ENCODE measurements around the gene RBPMS2. TPM values are rescaled to one million over a fixed set of nuclear protein-coding genes. Genes with fewer than 3 reads are reported as not detected.
A peak's percentile ranks its signal among the peaks of the same experiment; 100 is the strongest.
"Not testable (repeated sequence)": the region's sequence is repeated elsewhere in the genome, so short reads cannot be mapped to it uniquely, and the experiment has no call there.

The RBPMS2 gene
- total and polyA plus RNA-seq, 2 of the 8 experiments (the other 6 are each of a cell fraction or from before 2014, with no cell fraction given), result 55.8 to 238 TPM

- POLR2A ChIA-PET (ENCODE audit: partially characterized antibody), result interaction anchor here (0.6 to 25.1 kb wide), 3 partner anchors 14 to 279 kb away, joined by 5 to 748 read pairs (median 74); no protein-coding TSS in a partner anchor
- H2BK5ac ChIP-seq (ENCODE audit: low read depth, low read length); H4K91ac ChIP-seq (replicated peaks; ENCODE audit: insufficient read length, low read length); H3K4ac ChIP-seq (replicated peaks; ENCODE audit: insufficient read length, low read depth, low read length); H3K14ac ChIP-seq (ENCODE audit: insufficient read length); H3K36me3 ChIP-seq (ENCODE audit: control insufficient read depth in 2 of 4, insufficient read depth in 4 of 4, low read length in 3 of 4); H3K56ac ChIP-seq (replicated peaks; ENCODE audit: insufficient read length, low read depth, low read length); H2BK15ac ChIP-seq (ENCODE audit: low read length); H3K27ac ChIP-seq (ENCODE audit: low read depth, low read length); H3K9ac ChIP-seq (replicated peaks in 1 of 4; ENCODE audit: extremely low read depth in 1 of 4, low read depth in 3 of 4, low read length in 3 of 4); H3K4me1 ChIP-seq (replicated peaks in 1 of 4; ENCODE audit: control insufficient read depth in 3 of 4, insufficient read depth in 4 of 4, low read length in 3 of 4); H3K18ac ChIP-seq (ENCODE audit: extremely low read depth, low read length); H3K23ac ChIP-seq (ENCODE audit: insufficient read length); H3K79me1 ChIP-seq (ENCODE audit: low read depth, low read length); H2BK12ac ChIP-seq (ENCODE audit: low read depth, low read length); H2BK120ac ChIP-seq (replicated peaks; ENCODE audit: low read depth, low read length); H3K79me2 ChIP-seq (ENCODE audit: control insufficient read depth in 1 of 2, insufficient read depth in 2 of 2, low read length in 2 of 2); H2AK5ac ChIP-seq (ENCODE audit: low read depth, low read length); H4K5ac ChIP-seq (ENCODE audit: insufficient read length, low read depth, low read length); H2BK20ac ChIP-seq (ENCODE audit: low read length); DNase-seq (ENCODE audit: low read depth in 1 of 2, low spot score in 2 of 2); H4K20me1 ChIP-seq (replicated peaks in 1 of 2; ENCODE audit: control insufficient read depth in 1 of 2, insufficient read depth in 2 of 2, low read length in 2 of 2); H3K4me2 ChIP-seq (ENCODE audit: insufficient read depth in 1 of 2, low read depth in 2 of 2, low read length in 2 of 2); H3K9me3 ChIP-seq (ENCODE audit: insufficient read depth in 2 of 2, low read depth in 1 of 2, low read length in 1 of 2); H3K23me2 ChIP-seq (ENCODE audit: low read depth, low read length); H2AFZ ChIP-seq (ENCODE audit: low read length); H3K27me3 ChIP-seq (replicated peaks in 1 of 4; ENCODE audit: control insufficient read depth in 3 of 4, extremely low read depth in 1 of 4, insufficient read depth in 3 of 4, low read length in 3 of 4); FAIRE-seq; H3K4me3 ChIP-seq (ENCODE audit: extremely low read depth in 1 of 4, insufficient read depth in 2 of 4, low read depth in 3 of 4, low read length in 4 of 4); H4K8ac ChIP-seq (ENCODE audit: extremely low read depth, insufficient read depth, low read length): not testable (repeated sequence)
- CTCF ChIA-PET (ENCODE audit: partially characterized antibody), result interaction anchor here (0.6 to 1.3 kb wide), 3 partner anchors 8 to 17 kb away, joined by 3 to 4 read pairs (median 3); no protein-coding TSS in a partner anchor
- TF ChIP-seq CEBPB (IDR thresholded peaks at IDR 0.05; ENCODE audit: low read depth, low read length), result 0 out of 2 replicates have a peak, but pooled peaks have one; percentile 21
- WGBS, 2 experiments (ENCODE audit: extremely low coverage in 1 of 2, insufficient coverage in 1 of 2, insufficient read length in 1 of 2, insufficient replicate concordance in 2 of 2, low coverage in 1 of 2, low lambda C conversion rate in 2 of 2, missing lambda C conversion rate in 1 of 2), result 96% methylated on average over 7 of the region's 7 CpGs; no CpG with 5 or more reads in 1 of the 2 experiments
Measured at GRCh38 chr15:64795299-64795698, 19.9 kb upstream of the RBPMS2 start.

Measured in H1 (cell line).